Measurements from ENCODE around the gene SMOC2.
"Not testable (repeated sequence)": the region's sequence is repeated elsewhere in the genome, so short reads cannot be mapped to it uniquely, and the experiment has no call there.

The SMOC2 gene

GRCh38 chr6:168609026-168609685 lies 168.2 kb downstream of the SMOC2 start:
- no peak for DNase-seq

- no peak for DNase-seq
Observed at GRCh38 chr6:168609914-168610490, 169.0 kb downstream of the SMOC2 start.

GRCh38 chr6:168610966-168611365 lies 170.0 kb downstream of the SMOC2 start:
- DNase-seq: not testable (repeated sequence)

GRCh38 chr6:168611691-168612090 lies 170.7 kb downstream of the SMOC2 start:
- DNase-seq: no peak

GRCh38 chr6:168612586-168612985 lies 171.6 kb downstream of the SMOC2 start:
- DNase-seq: no peak

GRCh38 chr6:168615837-168616236 lies 174.9 kb downstream of the SMOC2 start:
- no peak for DNase-seq

GRCh38 chr6:168616816-168617765 lies 176.1 kb downstream of the SMOC2 start:
- no peak for DNase-seq

GRCh38 chr6:168618546-168619315 lies 177.7 kb downstream of the SMOC2 start:
- DNase-seq: no peak

GRCh38 chr6:168619560-168620314 lies 178.8 kb downstream of the SMOC2 start:
- peak; percentile 4 for DNase-seq

- DNase-seq: no peak
Observed at GRCh38 chr6:168620578-168620977, 179.6 kb downstream of the SMOC2 start.

- DNase-seq: no peak
Observed at GRCh38 chr6:168623736-168624135, 182.8 kb downstream of the SMOC2 start.

GRCh38 chr6:168624540-168624939 lies 183.6 kb downstream of the SMOC2 start:
- DNase-seq: no peak

GRCh38 chr6:168624948-168625347 lies 184.0 kb downstream of the SMOC2 start:
- DNase-seq: no peak

GRCh38 chr6:168625602-168626001 lies 184.6 kb downstream of the SMOC2 start:
- no peak for DNase-seq

GRCh38 chr6:168626046-168626602 lies 185.1 kb downstream of the SMOC2 start:
- DNase-seq: no peak

GRCh38 chr6:168627506-168628175 lies 186.7 kb downstream of the SMOC2 start:
- DNase-seq: no peak

- no peak for DNase-seq
Observed at GRCh38 chr6:168628176-168628553, 187.2 kb downstream of the SMOC2 start.

GRCh38 chr6:168628732-168629245 lies 187.8 kb downstream of the SMOC2 start:
- DNase-seq: no peak

GRCh38 chr6:168631564-168631963 lies 190.6 kb downstream of the SMOC2 start:
- no peak for DNase-seq

GRCh38 chr6:168632694-168633093 lies 191.7 kb downstream of the SMOC2 start:
- DNase-seq: no peak

Measured in hematopoietic multipotent progenitor cell treated with erythropoietin and hydrocortisone succinate and interleukin-3 and kit ligand, for 4 days (in vitro differentiated cells).